HEK293 (cell line): ENCODE results near the gene SLC39A13.

ENCODE experiments used
- CTCF ChIA-PET: fragments of 350-600 bp; formaldehyde crosslinking; extraction: SDS; loops from one replicate; lab custom pipeline; 2021; ENCODE audit warnings: antibody characterized with exemption; lab: Yijun Ruan, JAX
- POLR2A ChIA-PET: fragments of 300-600 bp; formaldehyde crosslinking; extraction: SDS; loops from one replicate; lab custom pipeline; 2020; ENCODE audit warnings: antibody characterized with exemption, inconsistent platforms; lab: Yijun Ruan, JAX
- H3K27ac ChIP-seq: fragments of 200-500 bp; sonication (Bioruptor generic); 2 replicates; pipeline ENCODE4 v1.5.1; 2014; ENCODE audit warnings: low read depth, low read length, control low read depth, inconsistent platforms; ENCODE audit errors: extremely low read depth
- H3K36me3 ChIP-seq, 2 experiments: fragments of 200-500 bp in 1 of 2; sonication (Bioruptor generic) in 1 of 2; 1 replicate in 1 of 2; 2 replicates in 1 of 2; pipeline ENCODE4 v1.5.1; 2014 to 2017; ENCODE audit warnings: inconsistent platforms in 2 of 2, low read length in 2 of 2; ENCODE audit not compliant: control insufficient read depth in 2 of 2, insufficient read depth in 1 of 2
- H3K4me1 ChIP-seq: fragments of 200-500 bp; sonication (Bioruptor generic); 2 replicates; pipeline ENCODE4 v1.5.1; 2014; ENCODE audit warnings: mild to moderate bottlenecking, low read length, inconsistent platforms; ENCODE audit not compliant: control insufficient read depth, insufficient read depth
- H3K4me3 ChIP-seq: 2 replicates; pipeline ENCODE4 v1.5.1; 2011; ENCODE audit warnings: low read depth, mild to moderate bottlenecking, control low read depth, low read length, moderate library complexity
- H3K9me3 ChIP-seq: fragments of 200-500 bp; sonication (Bioruptor generic); 2 replicates; pipeline ENCODE4 v1.5.1; 2014; ENCODE audit warnings: low read depth, low read length, inconsistent platforms; ENCODE audit not compliant: control insufficient read depth, insufficient read depth
- CTCF ChIP-seq: fragments of 450-650 bp; formaldehyde crosslinking; IDR thresholded peaks from 2 replicates; pipeline ENCODE4 v1.5.1; 2016; ENCODE audit warnings: missing biosample characterization, missing genetic modification characterization
- IKZF3 ChIP-seq: fragments of 450-650 bp; IDR thresholded peaks from 2 replicates; pipeline ENCODE4 v1.5.0; 2018; ENCODE audit warnings: missing biosample characterization, mild to moderate bottlenecking, missing genetic modification characterization, moderate library complexity
- KLF7 ChIP-seq: fragments of 450-650 bp; formaldehyde crosslinking; IDR thresholded peaks from 2 replicates; pipeline ENCODE4 v1.5.1; 2016; ENCODE audit warnings: missing biosample characterization, missing genetic modification characterization, borderline replicate concordance
- PATZ1 ChIP-seq: fragments of 450-650 bp; formaldehyde crosslinking; IDR thresholded peaks from 2 replicates; pipeline ENCODE4 v1.5.1; 2016; ENCODE audit warnings: missing biosample characterization, missing genetic modification characterization
- PRDM1 ChIP-seq: fragments of 450-650 bp; formaldehyde crosslinking; IDR thresholded peaks from 2 replicates; pipeline ENCODE4; 2016; ENCODE audit warnings: missing biosample characterization, missing genetic modification characterization
- SCRT2 ChIP-seq: fragments of 450-650 bp; formaldehyde crosslinking; IDR thresholded peaks from 2 replicates; pipeline ENCODE4 v1.5.1; 2016; ENCODE audit warnings: missing biosample characterization, missing genetic modification characterization
- ZFP69B ChIP-seq: fragments of 450-650 bp; formaldehyde crosslinking; IDR thresholded peaks from 2 replicates; pipeline ENCODE4 v1.5.1; 2016; ENCODE audit warnings: missing biosample characterization, missing genetic modification characterization
- ZNF157 ChIP-seq: fragments of 450-650 bp; formaldehyde crosslinking; IDR thresholded peaks from 2 replicates; pipeline ENCODE4 v1.5.1; 2016; ENCODE audit warnings: missing biosample characterization, missing genetic modification characterization
- ZNF214 ChIP-seq: fragments of 450-650 bp; formaldehyde crosslinking; IDR thresholded peaks from 2 replicates; pipeline ENCODE4 v1.5.1; 2017; ENCODE audit warnings: missing biosample characterization, mild to moderate bottlenecking, missing genetic modification characterization, borderline replicate concordance
- ZNF280C ChIP-seq: fragments of 450-650 bp; formaldehyde crosslinking; IDR thresholded peaks from 2 replicates; pipeline ENCODE4 v1.5.1; 2016; ENCODE audit warnings: missing biosample characterization, missing genetic modification characterization
- ZNF350 ChIP-seq: fragments of 450-650 bp; formaldehyde crosslinking; IDR thresholded peaks from 2 replicates; pipeline ENCODE4 v1.5.0; 2017; ENCODE audit warnings: missing biosample characterization, mild to moderate bottlenecking, missing genetic modification characterization
- ZNF488 ChIP-seq: fragments of 450-650 bp; formaldehyde crosslinking; IDR thresholded peaks from 2 replicates; pipeline ENCODE4 v1.5.1; 2016; ENCODE audit warnings: missing biosample characterization, missing genetic modification characterization
- ZNF521 ChIP-seq: fragments of 450-650 bp; formaldehyde crosslinking; IDR thresholded peaks from 2 replicates; pipeline ENCODE4 v1.5.1; 2017; ENCODE audit warnings: missing biosample characterization, mild to moderate bottlenecking, missing genetic modification characterization
- ZNF561 ChIP-seq: fragments of 450-650 bp; IDR thresholded peaks from 2 replicates; pipeline ENCODE4 v1.5.1; 2018; ENCODE audit warnings: missing biosample characterization, missing genetic modification characterization, borderline replicate concordance
- ZNF629 ChIP-seq: fragments of 450-650 bp; formaldehyde crosslinking; IDR thresholded peaks from 2 replicates; pipeline ENCODE4 v1.5.1; 2017; ENCODE audit warnings: missing biosample characterization, missing genetic modification characterization
- ZNF660 ChIP-seq: fragments of 450-650 bp; IDR thresholded peaks from 2 replicates; pipeline ENCODE4 v1.5.1; 2018; ENCODE audit warnings: missing biosample characterization, mild to moderate bottlenecking, missing genetic modification characterization
- ZNF792 ChIP-seq: fragments of 450-650 bp; formaldehyde crosslinking; IDR thresholded peaks from 2 replicates; pipeline ENCODE4 v1.5.1; 2016; ENCODE audit warnings: missing biosample characterization, missing genetic modification characterization
- ZSCAN4 ChIP-seq: fragments of 450-650 bp; formaldehyde crosslinking; IDR thresholded peaks from 2 replicates; pipeline ENCODE4 v1.5.1; 2017; ENCODE audit warnings: missing biosample characterization, missing genetic modification characterization
- ZSCAN5A ChIP-seq: fragments of 450-650 bp; formaldehyde crosslinking; IDR thresholded peaks from 2 replicates; pipeline ENCODE4 v1.5.1; 2016; ENCODE audit warnings: missing biosample characterization, missing genetic modification characterization

Gene SLC39A13

GRCh38 chr11:47411884-47412746, 3.7 kb downstream of the SLC39A13 start:
- Histone ChIP-seq H3K27ac (no peak overlapping the region), H3K4me3 (no peak overlapping the region), H3K9me3 (no peaks in the 10 kb centered on the region), H3K4me1 (no peaks in the 10 kb centered on the region), H3K36me3 (peaks cover 0 to 53% of the 10 kb centered on the region in 2 experiments; a peak in 2 of 3 replicates)
- ChIA-PET CTCF (interaction anchor here (0.6 to 4.9 kb wide), 19 partner anchors 12 to 695 kb away, joined by 3 to 32 read pairs (median 4); partner anchors contain the start of gene PSMC3), POLR2A (interaction anchor here (0.7 to 6.0 kb wide), 3 partner anchors 9 to 154 kb away, joined by 4 to 37 read pairs (median 8); partner anchors contain the start of gene PSMC3)
- TF ChIP-seq ZNF214 (tag by site-specific recombination) (no peak), ZNF561 (no peak), ZSCAN5A (no peak), PRDM1 (tag by site-specific recombination) (no peak), ZNF629 (no peak), ZFP69B (tag by site-specific recombination) (peak; percentile 38; the same call in 1 of the 2 replicates), ZNF792 (tag by site-specific recombination) (no peak), ZSCAN4 (tag by site-specific recombination) (no peak), ZNF350 (no peak), IKZF3 (tag by site-specific recombination) (peak; percentile 48; the same call in 1 of the 2 replicates), ZNF157 (tag by site-specific recombination) (no peak), ZNF488 (tag by site-specific recombination) (no peak), SCRT2 (tag by site-specific recombination) (peak; percentile 46; the same call in 1 of the 2 replicates), CTCF (tag by site-specific recombination) (0 out of 2 replicates have a peak, but pooled peaks have one; percentile 31), ZNF521 (no peak), PATZ1 (tag by site-specific recombination) (peak; percentile 45; the same call in 1 of the 2 replicates), KLF7 (no peak), ZNF660 (tag by site-specific recombination) (no peak), ZNF280C (tag by site-specific recombination) (no peak)
